GM23248 (cell line): Measurements from ENCODE around the gene SYNE1. TPM values are rescaled to one million over a fixed set of nuclear protein-coding genes. Genes with fewer than 3 reads are reported as not detected.

ENCODE experiments used
- DNase-seq: peaks from one replicate; pipeline ENCODE4 v3.0.0-alpha.2; 2015
- H2AFZ ChIP-seq: fragments of 200-600 bp; sonication (generic); 2 replicates; pipeline ENCODE4 v1.6.1; 2016; ENCODE audit warnings: antibody characterized with exemption
- H3F3A ChIP-seq: fragments of 200-600 bp; sonication (generic); 2 replicates; pipeline ENCODE4 v1.6.1; 2016; ENCODE audit warnings: mild to moderate bottlenecking, antibody characterized with exemption, mixed run types; ENCODE audit not compliant: insufficient read depth
- H3K27ac ChIP-seq: fragments of 200-600 bp; sonication (generic); 2 replicates; pipeline ENCODE4 v1.5.1; 2016; ENCODE audit warnings: mild to moderate bottlenecking
- H3K27me3 ChIP-seq: fragments of 200-600 bp; sonication (generic); replicated peaks from 2 replicates; pipeline ENCODE4 v1.6.1; 2016; ENCODE audit warnings: mild to moderate bottlenecking; ENCODE audit not compliant: insufficient read depth
- H3K36me3 ChIP-seq: fragments of 200-600 bp; sonication (generic); 2 replicates; pipeline ENCODE4 v1.6.1; 2016; ENCODE audit warnings: low read depth, mild to moderate bottlenecking
- H3K4me1 ChIP-seq: fragments of 200-600 bp; sonication (generic); 2 replicates; pipeline ENCODE4 v1.6.1; 2016; ENCODE audit warnings: mild to moderate bottlenecking; ENCODE audit not compliant: insufficient read depth
- H3K4me2 ChIP-seq: fragments of 200-600 bp; sonication (generic); one replicate; pipeline ENCODE4 v1.6.1; 2016; ENCODE audit warnings: mild to moderate bottlenecking; ENCODE audit not compliant: unreplicated experiment
- H3K4me3 ChIP-seq: fragments of 200-600 bp; sonication (generic); 2 replicates; pipeline ENCODE4 v1.5.1; 2016; ENCODE audit warnings: mild to moderate bottlenecking
- H3K79me2 ChIP-seq: fragments of 200-600 bp; sonication (generic); 2 replicates; pipeline ENCODE4 v1.6.1; 2016; ENCODE audit warnings: mild to moderate bottlenecking; ENCODE audit not compliant: insufficient read depth
- H3K9ac ChIP-seq: fragments of 200-600 bp; sonication (generic); 2 replicates; pipeline ENCODE4 v1.6.1; 2016; ENCODE audit warnings: mild to moderate bottlenecking
- H3K9me2 ChIP-seq: fragments of 200-600 bp; sonication (generic); 2 replicates; pipeline ENCODE4 v1.6.1; 2016; ENCODE audit warnings: mixed run types, mild to moderate bottlenecking, moderate library complexity; ENCODE audit not compliant: insufficient read depth
- H3K9me3 ChIP-seq: fragments of 200-600 bp; sonication (generic); one replicate; pipeline ENCODE4 v1.6.1; 2017; ENCODE audit warnings: low read depth
- H4K20me1 ChIP-seq: fragments of 200-600 bp; sonication (generic); 2 replicates; pipeline ENCODE4 v1.6.0; 2016; ENCODE audit not compliant: insufficient read depth
- EZH2 ChIP-seq: fragments of 200-600 bp; sonication (generic); IDR thresholded peaks from 2 replicates; pipeline ENCODE4 v1.6.1; 2018; ENCODE audit warnings: antibody characterized with exemption, mild to moderate bottlenecking; ENCODE audit not compliant: insufficient read depth, poor library complexity, severe bottlenecking
- EZH2phosphoT487 ChIP-seq: fragments of 200-600 bp; sonication (generic); IDR thresholded peaks from 2 replicates; pipeline ENCODE4 v1.6.1; 2018; ENCODE audit warnings: antibody characterized with exemption, moderate library complexity, mild to moderate bottlenecking, low read depth; ENCODE audit not compliant: insufficient read depth
- WGBS, 2 experiments: methylation state at CpG; one replicate each; pipeline ENCODE4 v1.1.6; 2015 to 2017; ENCODE audit warnings: low lambda C conversion rate in 2 of 2, low coverage in 1 of 2; ENCODE audit errors: missing lambda C conversion rate in 2 of 2; 5-methylcytosine and 5-hydroxymethylcytosine counted together
- in situ Hi-C: fragments of 300-500 bp; cut with MboI; formaldehyde crosslinking; loops from 2 replicates; pipeline ENCODE4 v1.15.0; 2020
- polyA plus RNA-seq: library from polyadenylated mRNA; unstranded; fragments of >200 nt; fragmentation: Nextera tagmentation; extraction: Ambion mirVana; gene quantifications from 2 replicates; pipeline ENCODE4 v1.2.1, GENCODE V29; 2016
- total RNA-seq: library from RNA; depleted of rRNA; stranded (reverse); fragments of >200 nt; shearing (Covaris generic); gene quantifications from 2 replicates; pipeline ENCODE4 v1.2.3, GENCODE V29; 2014

The SYNE1 gene
- total and polyA plus RNA-seq, 2 experiments from 2014 or later: 29.2 to 95.4 TPM

DNA sequence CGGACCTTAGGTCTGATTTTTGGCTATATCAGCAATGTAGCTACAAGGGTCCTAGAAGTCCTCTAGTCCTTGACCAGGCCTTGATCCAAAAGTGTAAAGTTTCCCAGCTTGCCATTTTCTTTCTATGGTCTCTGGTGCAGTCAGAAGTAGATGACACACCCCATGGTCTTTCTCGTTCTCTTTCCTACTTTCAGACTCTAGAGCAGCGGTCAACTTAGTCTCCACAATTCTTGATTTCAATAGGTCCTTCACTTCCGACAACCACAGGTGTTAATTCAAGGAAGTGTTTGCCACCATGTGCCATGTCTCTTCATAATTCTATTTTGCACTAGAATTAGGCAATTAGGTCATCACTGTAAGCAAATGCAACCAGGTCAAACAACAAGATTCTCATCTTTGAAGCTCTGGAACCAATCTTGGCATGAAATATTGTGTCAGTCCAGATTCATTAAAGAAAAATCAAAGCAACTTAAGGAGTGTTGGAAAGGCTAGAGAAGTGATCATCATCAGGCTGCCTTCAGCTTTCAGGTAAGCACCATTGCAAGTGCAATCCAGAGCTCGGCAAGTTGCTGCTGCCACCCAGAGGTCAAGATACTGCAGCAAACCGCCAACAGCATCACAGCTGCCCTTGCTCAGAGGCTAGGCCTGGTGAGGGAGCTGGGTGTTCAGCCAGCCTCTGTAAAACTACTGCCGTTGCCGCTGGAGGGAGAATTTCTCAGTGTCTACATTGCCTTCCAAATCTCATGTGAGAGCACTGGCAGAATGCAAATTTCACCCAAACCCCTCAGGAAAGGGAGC lies 5.6 kb upstream of the SYNE1 start:
- TF ChIP-seq EZH2 (no peak), EZH2phosphoT487 (no peak)
- no peaks in the 10 kb centered on the region for H3K36me3 ChIP-seq
- H3K9me2 ChIP-seq: no peaks in the 10 kb centered on the region
- H3K4me1 ChIP-seq: no peaks in the 10 kb centered on the region
- WGBS, 2 experiments: 57 to 68% methylated on average over 8 of the region's 8 CpGs
- no peaks in the 10 kb centered on the region for H3K79me2 ChIP-seq
- no peak overlapping the region for H3K9ac ChIP-seq
- H3K9me3 ChIP-seq: no peaks in the 10 kb centered on the region
- H3K27me3 ChIP-seq: no peaks in the 10 kb centered on the region
- H3F3A ChIP-seq: no peaks in the 10 kb centered on the region
- peak; percentile 54 for DNase-seq
- H2AFZ ChIP-seq: no peak overlapping the region
- no peaks in the 10 kb centered on the region for H4K20me1 ChIP-seq
- H3K4me2 ChIP-seq: no peak overlapping the region
- no peak overlapping the region for H3K27ac ChIP-seq
- no peak overlapping the region for H3K4me3 ChIP-seq
- in situ Hi-C loops: no loop called here

DNA sequence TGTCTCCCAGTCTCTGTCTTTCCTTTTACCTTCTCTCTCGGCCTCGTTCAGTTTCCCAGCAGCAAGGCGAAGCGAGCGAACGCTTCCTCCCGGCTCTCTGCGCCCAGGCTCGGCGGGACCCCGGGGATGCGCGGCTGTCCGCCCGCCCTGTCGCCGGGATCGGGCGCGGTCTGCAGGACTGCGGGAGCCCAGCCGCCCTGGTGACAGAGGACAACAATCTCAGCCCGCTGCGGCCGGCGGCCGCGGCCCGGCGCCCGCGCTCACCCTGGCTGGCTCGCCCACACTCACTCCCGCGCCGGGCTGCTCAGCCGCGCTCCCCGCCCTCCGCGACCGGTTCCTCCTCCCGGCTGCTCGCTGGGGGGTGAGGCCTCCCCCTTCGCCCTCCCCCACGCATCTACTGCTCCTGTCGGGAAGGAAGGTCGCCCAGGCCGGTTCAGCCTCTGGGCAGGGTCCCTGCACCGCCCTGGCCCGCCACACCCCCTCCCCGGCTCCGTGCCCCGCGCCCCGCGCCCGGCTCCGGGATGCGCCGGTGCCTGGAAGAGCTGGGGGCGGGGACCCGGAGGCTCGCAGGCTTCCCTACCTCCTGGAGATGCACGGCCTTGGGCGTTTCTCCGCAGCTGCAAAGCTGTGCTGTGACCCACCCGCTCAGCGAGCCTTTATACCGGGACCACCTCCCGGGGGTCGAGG lies 410 bp downstream of the SYNE1 start:
- Histone ChIP-seq H2AFZ (peak overlapping the region; percentile 98), H3K36me3 (no peaks in the 10 kb centered on the region), H3K9ac (peak overlapping the region; percentile 76), H3K4me2 (peak overlapping the region; percentile 93), H3K27ac (peak overlapping the region; percentile 37), H3K9me3 (no peaks in the 10 kb centered on the region), H3K9me2 (no peaks in the 10 kb centered on the region), H4K20me1 (no peaks in the 10 kb centered on the region), H3K79me2 (no peaks in the 10 kb centered on the region; the same call in 1 of the 2 replicates), H3K27me3 (no peaks in the 10 kb centered on the region), H3K4me1 (peaks cover 12% of the 10 kb centered on the region), H3F3A (0 out of 2 replicates have a peak, but pooled peaks cover 9% of the 10 kb centered on the region), H3K4me3 (peak overlapping the region; percentile 87)
- DNase-seq: peak; percentile 75
- 1 to 2% methylated on average over 48 to 62 of the region's 72 CpGs for WGBS, 2 experiments
- no peak for TF ChIP-seq EZH2phosphoT487
- TF ChIP-seq EZH2: no peak
- in situ Hi-C loops: no loop called here

DNA sequence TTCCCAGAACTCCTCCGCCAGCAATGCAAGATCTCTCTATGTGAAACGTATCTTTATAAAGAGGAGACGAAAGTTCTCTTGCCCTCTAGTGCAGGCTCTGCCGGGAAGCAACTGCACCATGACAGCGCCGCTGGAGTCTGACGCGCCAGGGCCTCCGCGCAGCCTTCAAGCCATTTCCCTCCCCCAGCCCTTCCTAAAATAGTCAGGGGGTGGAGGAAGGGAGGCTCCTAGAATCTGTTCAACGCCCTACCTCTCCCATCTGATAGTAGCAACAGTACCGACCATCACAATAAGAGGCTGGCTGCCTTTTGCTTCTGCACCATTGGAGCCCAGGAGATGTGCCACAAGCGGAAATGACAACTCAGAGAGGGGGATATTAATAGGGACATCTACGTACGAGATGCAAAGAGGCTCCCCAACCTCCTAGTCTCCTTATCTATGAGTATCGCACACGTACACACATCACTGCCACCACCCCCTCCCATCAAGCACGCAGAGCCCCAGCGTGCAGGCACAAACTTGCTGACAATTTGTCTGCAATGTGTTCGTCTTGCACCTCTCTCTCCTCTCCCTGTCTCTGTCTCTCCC lies 1.0 kb downstream of the SYNE1 start:
- in situ Hi-C loops: no loop called here
- H3K9me3 ChIP-seq: no peaks in the 10 kb centered on the region
- no peaks in the 10 kb centered on the region for H4K20me1 ChIP-seq
- no peaks in the 10 kb centered on the region for H3K36me3 ChIP-seq
- peak; percentile 79 for DNase-seq
- no peaks in the 10 kb centered on the region; the same call in 1 of the 2 replicates for H3K79me2 ChIP-seq
- H3K4me2 ChIP-seq: peak overlapping the region; percentile 93
- no peaks in the 10 kb centered on the region for H3K27me3 ChIP-seq
- peak overlapping the region; percentile 87 for H3K4me3 ChIP-seq
- H3K27ac ChIP-seq: peak overlapping the region; percentile 37
- H3K9ac ChIP-seq: peak overlapping the region; percentile 76
- 1 to 3% methylated on average over 20 of the region's 20 CpGs for WGBS, 2 experiments
- H3F3A ChIP-seq: 0 out of 2 replicates have a peak, but pooled peaks cover 9% of the 10 kb centered on the region
- no peaks in the 10 kb centered on the region for H3K9me2 ChIP-seq
- TF ChIP-seq EZH2phosphoT487 (no peak), EZH2 (no peak)
- H2AFZ ChIP-seq: peak overlapping the region; percentile 98
- H3K4me1 ChIP-seq: peaks cover 12% of the 10 kb centered on the region

DNA sequence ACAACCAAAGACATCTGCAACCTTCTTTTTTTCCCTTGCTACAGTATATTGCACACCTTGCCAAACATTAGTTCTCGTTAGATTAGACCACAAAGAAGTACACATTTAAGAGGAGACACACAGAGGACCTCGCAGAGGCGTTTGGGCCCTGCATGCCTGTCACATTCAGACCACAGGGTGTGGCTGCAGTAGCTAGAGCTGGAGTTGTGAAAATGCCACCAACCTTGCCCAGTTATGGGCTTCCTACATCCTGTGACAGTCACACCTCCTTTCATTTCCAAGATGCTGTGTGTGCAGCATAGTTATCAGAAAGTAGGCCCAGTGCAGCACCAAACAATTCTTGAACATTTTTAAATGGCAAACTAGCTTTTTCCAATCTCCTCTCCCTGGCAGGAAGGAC lies 2.4 kb downstream of the SYNE1 start:
- in situ Hi-C loops: no loop called here
- no peaks in the 10 kb centered on the region for H4K20me1 ChIP-seq
- H3K4me3 ChIP-seq: no peak overlapping the region
- no peak overlapping the region for H3K27ac ChIP-seq
- H3K4me1 ChIP-seq: peaks cover 12% of the 10 kb centered on the region
- H2AFZ ChIP-seq: 0 out of 2 replicates have a peak overlapping the region, but pooled peaks have one; percentile 98
- H3K79me2 ChIP-seq: no peaks in the 10 kb centered on the region; the same call in 1 of the 2 replicates
- H3K9ac ChIP-seq: no peak overlapping the region
- H3K9me2 ChIP-seq: no peaks in the 10 kb centered on the region
- 68 to 72% methylated on average over 3 of the region's 3 CpGs for WGBS, 2 experiments
- TF ChIP-seq EZH2 (no peak), EZH2phosphoT487 (no peak)
- H3K27me3 ChIP-seq: no peaks in the 10 kb centered on the region
- H3K9me3 ChIP-seq: no peaks in the 10 kb centered on the region
- no peaks in the 10 kb centered on the region for H3K36me3 ChIP-seq
- H3F3A ChIP-seq: 0 out of 2 replicates have a peak, but pooled peaks cover 9% of the 10 kb centered on the region
- DNase-seq: peak; percentile 4
- H3K4me2 ChIP-seq: peak overlapping the region; percentile 93
